Inflammatory macrophage treated with lipopolysaccharide for 4 hours (primary cell): ENCODE measurements around the gene HAX1.
"Not testable (repeated sequence)": the region's sequence is repeated elsewhere in the genome, so short reads cannot be mapped to it uniquely, and the experiment has no call there.

Experiments
- DNase-seq: peaks from one replicate; pipeline ENCODE4 v3.0.0-alpha.2; 2020

The HAX1 gene

GRCh38 chr1:154272217-154272998 is at the start of gene HAX1:
HAX1 (plus strand) TSS chr1:154272629; CDS start chr1:154272724, 95 bp downstream.
- peak; percentile 100 for DNase-seq

GRCh38 chr1:154222918-154223317 is 49.5 kb upstream of the HAX1 start:
- DNase-seq: no peak

DNA sequence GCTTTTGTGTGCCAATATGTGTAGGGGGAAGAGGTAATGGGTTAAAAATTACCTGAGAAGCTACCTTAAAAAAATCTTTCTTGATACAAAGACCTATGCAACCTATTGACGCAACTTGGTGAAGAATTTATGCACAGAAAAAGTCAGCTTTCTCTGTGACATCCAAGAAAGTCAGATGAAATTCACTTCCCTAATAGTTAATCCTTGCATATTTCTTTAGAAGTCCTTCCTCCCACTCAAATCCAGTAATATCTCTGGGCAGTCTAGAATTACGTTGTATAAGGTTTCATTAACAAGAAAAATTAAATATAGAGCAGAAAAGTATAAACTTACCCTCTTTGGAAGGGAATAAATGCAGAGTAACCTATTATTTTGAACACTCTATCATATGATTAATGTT is 48.8 kb upstream of the HAX1 start:
- peak; percentile 66 for DNase-seq

GRCh38 chr1:154225370-154225769 is 47.1 kb upstream of the HAX1 start:
- no peak for DNase-seq

DNA sequence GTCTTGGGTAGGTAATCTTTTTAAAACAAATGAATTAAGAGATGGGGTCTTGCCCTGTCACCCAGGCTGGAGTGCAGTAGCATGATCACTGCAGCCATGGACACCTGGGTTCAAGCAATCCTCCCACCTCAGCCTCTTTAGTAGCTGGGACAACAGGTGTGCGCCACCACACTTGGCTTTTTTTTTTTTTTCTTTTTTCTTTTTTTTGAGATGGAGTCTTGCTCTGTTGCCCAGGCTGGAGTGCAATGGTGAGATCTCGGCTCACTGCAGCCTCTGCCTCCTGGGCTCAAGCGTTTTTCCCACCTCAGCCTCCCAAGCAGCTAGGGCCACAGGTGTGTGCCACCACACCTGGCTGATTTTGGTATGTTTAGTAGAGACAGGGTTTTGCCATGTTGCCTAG is 41.3 kb upstream of the HAX1 start:
- not testable (repeated sequence) for DNase-seq

GRCh38 chr1:154233127-154233526 is 39.3 kb upstream of the HAX1 start:
- DNase-seq: not testable (repeated sequence)

GRCh38 chr1:154236855-154237254 is 35.6 kb upstream of the HAX1 start:
- no peak for DNase-seq

- no peak for DNase-seq
These were observed 35.0 kb upstream of the HAX1 start for GRCh38 chr1:154237435-154237834.

GRCh38 chr1:154237880-154238506 is 34.4 kb upstream of the HAX1 start:
- DNase-seq: no peak

GRCh38 chr1:154239491-154239890 is 32.9 kb upstream of the HAX1 start:
- DNase-seq: no peak

DNA sequence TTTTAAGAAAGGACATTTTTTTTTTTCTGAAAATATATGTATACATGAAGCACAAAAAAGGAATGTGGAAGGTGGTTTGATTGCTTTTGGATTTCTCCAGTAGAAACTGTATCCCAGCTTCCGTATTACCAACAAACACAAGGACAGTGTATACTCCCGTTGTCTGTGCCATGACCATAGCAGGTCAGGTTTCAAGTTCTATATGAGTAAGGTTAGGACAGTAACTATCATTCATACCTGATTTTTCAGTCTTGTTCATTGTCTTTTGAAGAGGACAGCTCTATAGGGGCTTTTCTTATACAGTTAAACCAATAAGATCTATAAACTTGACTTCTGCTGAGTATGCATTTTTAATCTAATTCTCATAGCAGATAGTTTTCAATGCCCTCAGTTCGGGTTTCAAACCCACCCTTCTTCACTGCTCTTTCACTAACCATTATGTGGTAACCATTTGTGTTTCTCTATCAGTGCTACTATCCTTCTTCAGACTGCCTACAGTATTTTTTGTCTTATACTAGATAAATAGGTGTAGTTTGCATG is 32.1 kb upstream of the HAX1 start:
- DNase-seq: no peak

DNA sequence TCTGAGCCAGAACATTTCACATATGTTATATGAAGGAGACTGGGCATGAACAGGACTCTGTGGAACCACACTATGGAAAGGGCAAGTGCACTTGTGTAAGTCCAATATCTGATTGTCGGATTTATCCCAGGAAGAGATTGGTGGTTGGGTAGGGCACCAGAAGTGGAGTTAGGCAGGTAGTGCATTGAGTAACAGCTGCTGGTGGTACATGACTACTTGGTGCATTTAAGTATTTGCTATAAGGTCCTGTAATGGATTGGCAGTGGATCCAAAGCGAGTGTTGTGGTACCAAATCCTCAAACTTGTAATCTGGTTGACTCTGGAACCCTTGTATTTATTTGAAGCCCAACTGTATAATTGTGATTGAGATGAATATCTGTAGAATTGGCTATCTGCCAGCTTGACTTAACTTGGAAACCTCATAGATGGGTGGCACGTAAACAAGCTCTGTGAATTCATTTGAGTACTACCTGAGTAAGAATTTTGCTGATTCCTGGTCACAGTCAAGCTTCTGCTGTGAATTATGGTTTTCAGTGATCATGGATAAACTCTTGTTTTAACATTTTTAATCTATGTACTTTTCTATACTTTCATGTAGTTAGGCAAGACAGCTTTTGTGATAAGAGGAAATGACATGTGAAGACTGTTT is 30.6 kb upstream of the HAX1 start:
- DNase-seq: no peak

DNA sequence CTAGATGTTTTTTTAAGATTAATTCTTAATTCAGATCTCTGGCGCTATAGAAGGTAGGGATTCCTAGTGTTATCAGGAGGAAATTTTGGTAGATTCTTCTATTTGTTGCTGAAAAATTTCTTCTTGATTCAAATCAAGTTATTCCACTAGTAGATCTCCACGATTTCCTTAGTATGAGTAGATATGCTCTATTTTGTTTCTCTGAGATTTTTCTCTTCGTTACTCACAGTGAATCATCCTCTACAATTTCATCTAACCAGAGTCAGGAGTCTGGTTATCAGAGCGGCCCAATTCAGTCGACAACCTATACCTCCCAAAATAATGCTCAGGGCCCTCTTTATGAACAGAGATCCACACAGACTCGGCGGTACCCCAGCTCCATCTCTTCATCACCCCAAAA is 18.8 kb upstream of the HAX1 start:
- DNase-seq: no peak

DNA sequence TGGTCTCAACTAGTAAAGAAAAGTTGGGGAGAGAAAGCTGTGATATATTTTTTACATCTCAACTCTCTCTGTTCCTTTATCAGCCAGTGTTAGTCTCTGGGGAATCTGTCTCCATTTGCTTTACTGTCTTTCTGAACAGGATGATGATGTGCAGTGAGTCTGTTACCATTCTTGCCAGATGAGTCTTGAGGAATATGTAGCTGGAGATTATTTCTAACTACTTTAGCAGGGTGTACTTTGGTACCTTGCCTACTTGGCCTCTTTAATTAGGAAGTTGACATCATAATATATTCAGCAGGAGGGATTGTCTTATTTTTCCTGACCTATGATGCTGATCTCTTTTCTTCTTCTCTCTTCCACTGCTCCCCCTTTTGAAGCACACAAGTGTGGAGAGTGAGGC is 15.7 kb upstream of the HAX1 start:
- DNase-seq: no peak

GRCh38 chr1:154258784-154259183 is 13.6 kb upstream of the HAX1 start:
- no peak for DNase-seq

DNA sequence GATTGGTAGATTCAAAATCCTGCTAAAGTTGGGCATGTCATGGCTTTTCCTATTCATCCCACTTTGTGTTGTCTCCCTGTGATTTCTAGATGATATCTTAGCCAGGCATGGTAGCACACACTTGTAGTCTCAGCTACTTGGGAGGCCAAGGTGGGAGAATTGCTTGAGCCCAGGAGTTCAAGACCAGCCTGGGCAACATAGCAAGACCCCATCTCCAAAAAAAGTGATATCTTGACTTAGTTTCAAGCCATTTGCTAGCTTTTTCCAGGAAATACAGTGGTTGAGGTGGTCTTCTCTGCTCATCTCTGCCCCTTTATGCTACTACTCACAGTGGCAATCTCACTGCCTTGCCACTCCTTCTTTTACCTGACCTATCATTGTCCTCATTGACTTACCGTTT is 12.3 kb upstream of the HAX1 start:
- DNase-seq: no peak

DNA sequence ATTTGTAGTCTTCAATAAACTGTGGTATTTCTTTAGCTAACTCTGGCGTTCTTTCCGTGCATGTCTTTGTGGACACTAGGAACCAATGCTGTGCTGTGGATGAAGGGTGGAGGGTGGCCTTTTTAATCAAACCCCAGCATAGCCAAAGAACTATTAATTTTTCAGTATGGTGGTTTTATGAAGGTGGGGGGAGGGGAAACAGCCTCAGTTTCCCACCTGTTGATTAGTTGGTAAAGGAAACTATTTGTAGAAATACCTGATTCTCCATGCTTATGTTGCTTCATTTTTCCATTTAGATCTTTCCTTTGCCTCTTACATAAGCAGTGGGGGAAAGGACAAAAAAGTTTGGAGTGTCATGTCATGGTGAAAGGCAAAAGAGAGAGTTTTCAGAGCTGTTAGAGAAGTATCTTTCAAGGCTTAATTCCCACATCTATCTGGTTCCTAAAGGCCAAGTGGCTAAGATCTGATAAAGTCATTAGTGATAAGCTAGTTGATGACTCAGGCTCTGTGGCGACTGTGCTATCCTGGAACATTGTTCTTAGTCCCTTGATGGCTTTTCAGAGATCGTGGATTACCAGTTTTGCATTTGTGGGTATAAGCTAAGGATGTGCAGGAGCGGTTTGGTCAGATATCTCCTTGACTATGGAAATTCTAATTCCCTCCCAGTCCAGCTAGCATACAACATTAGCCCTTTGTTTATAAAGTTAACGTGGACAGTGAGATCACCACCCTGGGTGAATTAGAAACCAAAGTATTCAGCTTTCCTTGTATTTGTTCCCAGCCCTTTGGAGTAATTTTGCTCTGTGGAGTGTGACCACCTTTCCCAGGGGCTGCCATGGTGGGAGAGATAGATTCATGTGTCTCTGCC is 8.7 kb upstream of the HAX1 start:
- no peak for DNase-seq

- DNase-seq: no peak
These were observed 8.0 kb upstream of the HAX1 start for GRCh38 chr1:154264454-154264853.

DNA sequence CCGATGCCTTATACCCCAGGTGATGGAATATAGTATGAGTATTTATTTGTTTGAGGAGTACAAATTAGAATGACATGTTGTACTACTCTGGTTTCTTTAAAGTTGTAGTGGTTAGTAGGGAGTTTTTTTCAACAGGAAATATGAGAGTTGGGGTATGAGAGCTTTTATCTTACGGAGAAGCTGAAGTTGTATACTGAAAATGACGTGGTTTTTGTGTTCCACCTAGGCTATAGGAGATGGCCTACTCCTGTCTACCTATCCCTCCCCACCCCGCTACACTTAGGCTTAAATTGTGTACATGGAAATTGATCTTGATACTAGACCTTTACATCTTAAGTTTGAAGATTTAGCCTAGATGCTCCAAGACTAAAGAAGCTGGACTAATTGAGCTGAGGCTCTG is 6.8 kb upstream of the HAX1 start:
- no peak for DNase-seq

GRCh38 chr1:154270833-154271232 is 1.6 kb upstream of the HAX1 start:
- peak; percentile 20 for DNase-seq

- DNase-seq: no peak
These were observed 652 bp downstream of the HAX1 start for GRCh38 chr1:154272999-154273563.

- DNase-seq: no peak
These were observed 4.4 kb downstream of the HAX1 start for GRCh38 chr1:154276797-154277196.
